ENCODE measurements around the gene IL37. TPM values are rescaled to one million over a fixed set of nuclear protein-coding genes. Genes with fewer than 3 reads are reported as not detected.

Gene IL37
- total and polyA plus RNA-seq, 2 donors (not counting 1 experiment from before 2014, with no cell fraction given): not detected

DNA sequence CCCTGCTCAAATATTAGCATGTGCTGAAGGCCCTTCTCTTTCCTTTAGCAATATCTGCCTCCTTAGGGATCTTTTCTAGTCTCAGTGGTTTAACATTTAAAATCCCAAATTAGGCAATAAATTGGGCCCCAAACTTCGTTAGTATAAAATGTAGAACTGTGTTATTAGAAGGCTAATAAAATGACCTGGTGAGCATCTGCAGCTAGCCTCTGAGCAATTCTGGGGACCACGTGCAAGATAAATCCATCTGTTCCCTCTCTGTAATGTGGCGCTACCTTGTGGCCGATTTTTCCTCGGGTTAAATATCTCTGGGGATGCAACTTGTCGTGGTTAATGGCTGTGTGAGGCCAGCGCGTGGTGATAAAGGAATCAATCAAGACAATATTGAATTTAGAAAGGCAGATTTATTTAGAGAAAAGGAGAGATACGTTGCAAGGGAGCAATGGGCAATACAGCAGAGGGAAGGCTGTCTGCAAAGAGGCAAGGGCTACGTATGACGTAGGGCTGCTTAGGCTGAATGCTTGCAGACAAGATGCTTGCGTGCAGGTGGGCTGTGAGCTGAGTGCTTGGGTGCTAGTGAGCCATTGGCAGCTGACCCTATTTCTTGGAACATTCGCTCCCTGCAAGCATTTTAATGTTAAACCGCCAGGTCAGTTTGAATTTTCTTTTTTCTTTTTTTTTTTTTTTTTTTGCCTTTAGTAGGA, 48.3 kb downstream of the IL37 start:
- no peak overlapping the region for H3K4me2 ChIP-seq (ENCODE audit: extremely low read depth, insufficient read depth, low read length)
- H2AFZ ChIP-seq (ENCODE audit: low read length): no peak overlapping the region
- no peak for DNase-seq (ENCODE audit: low read depth in 2 of 2)
- peaks cover 13% of the 10 kb centered on the region for H3K27me3 ChIP-seq (ENCODE audit: control insufficient read depth, insufficient read depth, low read length)
- H3K9ac ChIP-seq (ENCODE audit: insufficient read depth, low read length): no peak overlapping the region
- TF ChIP-seq EZH2 (IDR thresholded peaks at IDR 0.05; ENCODE audit: low read length, missing control alignments): no peak
- TF ChIP-seq, protein P1, sequence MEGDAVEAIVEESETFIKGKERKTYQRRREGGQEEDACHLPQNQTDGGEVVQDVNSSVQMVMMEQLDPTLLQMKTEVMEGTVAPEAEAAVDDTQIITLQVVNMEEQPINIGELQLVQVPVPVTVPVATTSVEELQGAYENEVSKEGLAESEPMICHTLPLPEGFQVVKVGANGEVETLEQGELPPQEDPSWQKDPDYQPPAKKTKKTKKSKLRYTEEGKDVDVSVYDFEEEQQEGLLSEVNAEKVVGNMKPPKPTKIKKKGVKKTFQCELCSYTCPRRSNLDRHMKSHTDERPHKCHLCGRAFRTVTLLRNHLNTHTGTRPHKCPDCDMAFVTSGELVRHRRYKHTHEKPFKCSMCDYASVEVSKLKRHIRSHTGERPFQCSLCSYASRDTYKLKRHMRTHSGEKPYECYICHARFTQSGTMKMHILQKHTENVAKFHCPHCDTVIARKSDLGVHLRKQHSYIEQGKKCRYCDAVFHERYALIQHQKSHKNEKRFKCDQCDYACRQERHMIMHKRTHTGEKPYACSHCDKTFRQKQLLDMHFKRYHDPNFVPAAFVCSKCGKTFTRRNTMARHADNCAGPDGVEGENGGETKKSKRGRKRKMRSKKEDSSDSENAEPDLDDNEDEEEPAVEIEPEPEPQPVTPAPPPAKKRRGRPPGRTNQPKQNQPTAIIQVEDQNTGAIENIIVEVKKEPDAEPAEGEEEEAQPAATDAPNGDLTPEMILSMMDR (conservative IDR thresholded peaks at IDR 0.05 in 1 of 2, IDR thresholded peaks at IDR 0.05 in 1 of 2; ENCODE audit: low read depth in 1 of 2, low read length in 2 of 2): no peak
- no peaks in the 10 kb centered on the region for H3K9me3 ChIP-seq (ENCODE audit: control insufficient read depth, insufficient read depth, low read depth, low read length)
- H3K79me2 ChIP-seq (ENCODE audit: control insufficient read depth, insufficient read depth, low read length): no peaks in the 10 kb centered on the region
- H4K20me1 ChIP-seq (ENCODE audit: control insufficient read depth, extremely low read depth, insufficient read depth, low read length): no peaks in the 10 kb centered on the region
- H3K27ac ChIP-seq (ENCODE audit: insufficient read depth, low read length): no peak overlapping the region
- H3K4me3 ChIP-seq (replicated peaks in 1 of 4; ENCODE audit: control extremely low read depth in 1 of 4, insufficient read depth in 1 of 4, low read depth in 3 of 4, low read length in 4 of 4): no peak overlapping the region
- no peaks in the 10 kb centered on the region for H3K4me1 ChIP-seq (ENCODE audit: control insufficient read depth, extremely low read depth, insufficient read depth, low read length)
- H3K36me3 ChIP-seq (ENCODE audit: control insufficient read depth, insufficient read depth, low read length): no peaks in the 10 kb centered on the region

DNA sequence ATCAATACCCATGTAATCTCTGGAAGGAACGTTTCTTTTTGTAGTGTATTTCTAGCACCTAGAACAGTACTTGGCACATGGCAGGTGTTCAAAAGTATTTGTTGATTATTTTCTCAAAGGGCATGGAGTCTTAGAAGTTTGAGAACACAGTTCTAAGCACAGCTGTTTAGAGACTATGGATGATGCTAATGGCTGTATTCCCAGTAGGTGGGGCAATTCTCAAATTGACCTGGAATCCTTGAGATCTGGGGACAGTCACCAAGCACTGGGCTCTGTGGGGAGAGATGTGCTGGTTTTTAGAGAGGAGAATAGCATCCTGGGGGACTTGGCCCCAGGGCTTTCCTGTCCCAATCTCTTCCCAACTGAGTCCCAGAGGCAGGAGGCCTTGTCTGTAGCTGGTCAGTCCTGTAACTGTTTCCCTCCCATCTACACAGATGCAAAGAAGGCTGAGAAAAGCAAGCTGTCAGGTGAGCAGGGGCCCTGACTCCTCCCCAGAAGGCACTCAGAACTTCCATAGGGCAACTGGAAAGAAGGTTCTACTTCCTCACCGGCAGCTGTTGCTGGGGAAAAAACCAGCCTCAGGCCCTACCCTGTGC, 49.4 kb downstream of the IL37 start:
- TF ChIP-seq, protein P1 (conservative IDR thresholded peaks at IDR 0.05 in 1 of 2, IDR thresholded peaks at IDR 0.05 in 1 of 2; ENCODE audit: low read depth in 1 of 2, low read length in 2 of 2): no peak
- no peak for TF ChIP-seq EZH2 (IDR thresholded peaks at IDR 0.05; ENCODE audit: low read length, missing control alignments)
- H3K9ac ChIP-seq (ENCODE audit: insufficient read depth, low read length): no peak overlapping the region
- H3K4me2 ChIP-seq (ENCODE audit: extremely low read depth, insufficient read depth, low read length): no peak overlapping the region
- H4K20me1 ChIP-seq (ENCODE audit: control insufficient read depth, extremely low read depth, insufficient read depth, low read length): no peaks in the 10 kb centered on the region
- no peak overlapping the region for H2AFZ ChIP-seq (ENCODE audit: low read length)
- no peak for DNase-seq (ENCODE audit: low read depth in 2 of 2)
- H3K4me3 ChIP-seq (replicated peaks in 1 of 4; ENCODE audit: control extremely low read depth in 1 of 4, insufficient read depth in 1 of 4, low read depth in 3 of 4, low read length in 4 of 4): no peak overlapping the region
- no peaks in the 10 kb centered on the region for H3K9me3 ChIP-seq (ENCODE audit: control insufficient read depth, insufficient read depth, low read depth, low read length)
- no peaks in the 10 kb centered on the region for H3K4me1 ChIP-seq (ENCODE audit: control insufficient read depth, extremely low read depth, insufficient read depth, low read length)
- H3K36me3 ChIP-seq (ENCODE audit: control insufficient read depth, insufficient read depth, low read length): no peaks in the 10 kb centered on the region
- H3K27ac ChIP-seq (ENCODE audit: insufficient read depth, low read length): no peak overlapping the region
- peaks cover 13% of the 10 kb centered on the region for H3K27me3 ChIP-seq (ENCODE audit: control insufficient read depth, insufficient read depth, low read length)
- H3K79me2 ChIP-seq (ENCODE audit: control insufficient read depth, insufficient read depth, low read length): no peaks in the 10 kb centered on the region

DNA sequence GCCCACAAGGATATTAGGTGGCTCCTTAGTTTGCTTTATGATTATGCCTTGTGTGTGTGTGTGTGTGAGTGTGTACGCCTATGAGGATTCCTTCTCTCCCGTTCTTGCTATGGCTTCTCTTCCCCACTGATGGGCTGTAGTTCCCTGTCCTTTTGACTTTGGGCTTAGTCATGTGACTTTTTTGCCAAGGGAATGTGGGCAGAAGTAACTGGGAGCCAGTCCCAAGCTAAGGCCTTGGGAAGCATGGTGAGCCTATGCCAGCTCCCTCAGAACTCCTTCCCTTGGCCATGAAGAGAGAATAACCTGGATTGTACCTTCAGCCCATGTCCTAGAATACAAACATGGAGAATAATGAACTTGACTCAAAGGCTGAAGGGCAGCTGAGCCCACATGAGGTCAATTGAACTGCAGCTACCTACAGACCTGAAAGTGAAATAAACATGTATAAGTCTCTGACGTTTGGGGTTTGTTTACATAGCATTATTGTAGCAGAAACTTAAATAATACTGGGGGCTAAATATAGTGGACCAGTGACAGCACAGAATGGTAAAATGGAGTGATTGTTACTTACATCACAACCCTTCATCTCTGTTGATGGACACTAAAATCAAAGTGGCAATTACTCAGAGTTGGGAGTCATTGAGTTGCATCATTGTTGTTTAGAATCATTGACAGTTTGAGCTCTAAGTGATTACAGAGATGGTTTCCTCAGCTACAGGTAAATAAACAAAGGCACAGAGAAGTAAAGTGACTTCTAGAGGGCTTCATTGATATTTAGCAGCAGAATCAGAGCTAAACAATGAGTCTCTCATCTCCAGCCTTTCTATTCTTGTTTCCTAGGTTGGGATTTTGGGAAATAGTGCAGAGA, 51.6 kb downstream of the IL37 start:
- Histone ChIP-seq H3K27ac (ENCODE audit: insufficient read depth, low read length) (no peak overlapping the region), H3K4me3 (replicated peaks in 1 of 4; ENCODE audit: control extremely low read depth in 1 of 4, insufficient read depth in 1 of 4, low read depth in 3 of 4, low read length in 4 of 4) (no peak overlapping the region), H3K27me3 (ENCODE audit: control insufficient read depth, insufficient read depth, low read length) (peaks cover 5% of the 10 kb centered on the region), H2AFZ (ENCODE audit: low read length) (no peak overlapping the region), H3K4me1 (ENCODE audit: control insufficient read depth, extremely low read depth, insufficient read depth, low read length) (no peaks in the 10 kb centered on the region), H3K9me3 (ENCODE audit: control insufficient read depth, insufficient read depth, low read depth, low read length) (no peaks in the 10 kb centered on the region), H3K4me2 (ENCODE audit: extremely low read depth, insufficient read depth, low read length) (no peak overlapping the region), H4K20me1 (ENCODE audit: control insufficient read depth, extremely low read depth, insufficient read depth, low read length) (no peaks in the 10 kb centered on the region), H3K9ac (ENCODE audit: insufficient read depth, low read length) (no peak overlapping the region), H3K79me2 (ENCODE audit: control insufficient read depth, insufficient read depth, low read length) (no peaks in the 10 kb centered on the region), H3K36me3 (ENCODE audit: control insufficient read depth, insufficient read depth, low read length) (no peaks in the 10 kb centered on the region)
- TF ChIP-seq, protein P1 (conservative IDR thresholded peaks at IDR 0.05 in 1 of 2, IDR thresholded peaks at IDR 0.05 in 1 of 2; ENCODE audit: low read depth in 1 of 2, low read length in 2 of 2): no peak
- TF ChIP-seq EZH2 (IDR thresholded peaks at IDR 0.05; ENCODE audit: low read length, missing control alignments): no peak
- no peak for DNase-seq (ENCODE audit: low read depth in 2 of 2)

Measured in fibroblast of lung (primary cell).